Measurements from ENCODE around the gene TBC1D22A.

TBC1D22A gene

DNA sequence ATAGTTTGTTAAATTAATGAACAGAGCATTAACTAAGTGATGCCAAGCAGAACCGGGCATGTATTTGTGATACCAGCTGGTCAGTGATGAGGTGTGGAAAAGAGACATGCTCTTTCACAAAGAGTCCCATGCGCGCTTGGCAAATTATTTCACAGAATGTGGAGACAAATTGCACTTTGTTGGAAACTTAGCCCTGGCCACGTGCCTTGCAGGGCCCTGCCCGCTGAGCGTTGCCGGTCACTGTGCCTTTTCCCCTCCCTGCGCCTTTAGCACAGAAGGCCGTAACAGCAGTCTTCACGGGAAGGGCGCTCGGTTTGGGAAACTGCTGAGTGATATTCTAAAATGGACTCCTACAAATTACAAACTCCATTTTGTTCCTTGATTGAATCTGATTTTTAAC is 235.9 kb downstream of the TBC1D22A start:
- Histone ChIP-seq H3K4me3 (ENCODE audit: low read length) (no peak overlapping the region), H3K36me3 (ENCODE audit: insufficient read depth, low read length) (peaks cover 3% of the 10 kb centered on the region), H3K27me3 (ENCODE audit: control insufficient read depth, insufficient read depth, low read length) (no peaks in the 10 kb centered on the region), H3K4me2 (ENCODE audit: low read length) (no peak overlapping the region), H3K4me1 (ENCODE audit: control insufficient read depth, insufficient read depth, low read length) (no peaks in the 10 kb centered on the region), H3K9me3 (replicated peaks; ENCODE audit: low read length) (no peaks in the 10 kb centered on the region), H3K9ac (ENCODE audit: low read depth, low read length) (no peak overlapping the region)

DNA sequence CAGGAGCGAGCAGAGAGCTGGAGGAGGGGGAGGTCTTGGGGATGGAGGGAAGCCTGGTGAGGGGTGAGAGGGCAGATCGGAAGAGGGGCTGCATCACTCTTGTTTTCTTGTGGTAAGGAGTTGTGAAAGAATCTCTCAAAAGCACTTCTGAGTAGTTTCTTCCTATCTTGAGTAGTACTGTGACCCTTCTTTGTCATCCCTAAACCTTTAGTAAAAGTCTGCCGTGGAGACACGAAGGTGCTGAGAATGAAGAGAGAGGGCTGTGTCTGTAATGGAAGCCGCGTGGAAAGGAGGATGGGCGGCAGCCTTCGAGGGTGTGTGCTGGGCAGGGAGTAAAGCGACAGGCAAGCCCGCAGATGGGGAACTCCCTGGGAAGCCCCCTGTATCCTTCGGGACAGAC is 237.8 kb downstream of the TBC1D22A start:
- peaks cover 3% of the 10 kb centered on the region for H3K36me3 ChIP-seq (ENCODE audit: insufficient read depth, low read length)
- no peaks in the 10 kb centered on the region for H3K9me3 ChIP-seq (replicated peaks; ENCODE audit: low read length)
- no peak overlapping the region for H3K9ac ChIP-seq (ENCODE audit: low read depth, low read length)
- H3K4me1 ChIP-seq (ENCODE audit: control insufficient read depth, insufficient read depth, low read length): no peaks in the 10 kb centered on the region
- H3K4me3 ChIP-seq (ENCODE audit: low read length): no peak overlapping the region
- no peaks in the 10 kb centered on the region for H3K27me3 ChIP-seq (ENCODE audit: control insufficient read depth, insufficient read depth, low read length)
- H3K4me2 ChIP-seq (ENCODE audit: low read length): no peak overlapping the region

DNA sequence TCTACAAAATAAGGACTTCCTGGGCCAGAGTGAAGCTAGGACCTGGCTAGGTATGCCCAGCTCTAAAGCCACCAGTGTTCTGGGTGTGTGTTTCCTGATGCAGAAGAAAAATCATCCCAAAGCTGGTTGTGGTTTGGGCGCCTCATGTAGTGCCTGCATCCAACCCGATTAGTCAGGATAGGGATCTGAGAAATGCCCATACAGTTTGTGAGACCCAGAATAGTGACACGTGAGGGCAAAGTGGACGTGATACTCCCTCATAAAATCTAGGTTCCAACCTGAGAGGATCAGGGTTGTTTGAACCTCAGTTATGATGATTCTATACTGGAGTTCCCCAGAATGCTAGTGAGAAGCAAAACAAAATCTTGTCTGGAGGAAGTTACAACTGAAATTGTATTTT is 238.4 kb downstream of the TBC1D22A start:
- H3K9me3 ChIP-seq (replicated peaks; ENCODE audit: low read length): no peaks in the 10 kb centered on the region
- no peak overlapping the region for H3K4me3 ChIP-seq (ENCODE audit: low read length)
- H3K9ac ChIP-seq (ENCODE audit: low read depth, low read length): no peak overlapping the region
- no peaks in the 10 kb centered on the region for H3K4me1 ChIP-seq (ENCODE audit: control insufficient read depth, insufficient read depth, low read length)
- H3K27me3 ChIP-seq (ENCODE audit: control insufficient read depth, insufficient read depth, low read length): no peaks in the 10 kb centered on the region
- H3K36me3 ChIP-seq (ENCODE audit: insufficient read depth, low read length): peaks cover 3% of the 10 kb centered on the region
- H3K4me2 ChIP-seq (ENCODE audit: low read length): no peak overlapping the region

DNA sequence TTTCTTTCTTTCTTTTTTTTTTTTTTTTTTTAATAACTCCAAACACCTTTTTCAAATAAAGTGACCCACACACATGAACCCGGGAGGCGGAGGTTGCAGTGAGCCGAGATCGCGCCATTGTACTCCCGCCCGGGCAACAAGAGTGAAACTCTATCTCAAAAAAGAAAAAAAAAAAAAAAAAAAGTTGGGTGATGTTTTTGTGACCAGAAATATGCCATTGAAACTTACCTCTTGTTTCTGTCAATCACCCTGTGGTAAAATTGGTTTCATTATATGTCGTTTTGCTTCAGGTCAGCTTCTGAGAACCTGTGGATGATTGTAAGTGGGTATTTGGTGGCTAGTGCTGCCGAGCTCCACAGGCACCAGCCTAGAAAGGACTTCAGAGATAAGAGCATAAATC is 238.8 kb downstream of the TBC1D22A start:
- H3K27me3 ChIP-seq (ENCODE audit: control insufficient read depth, insufficient read depth, low read length): no peaks in the 10 kb centered on the region
- H3K4me2 ChIP-seq (ENCODE audit: low read length): no peak overlapping the region
- H3K9ac ChIP-seq (ENCODE audit: low read depth, low read length): no peak overlapping the region
- no peaks in the 10 kb centered on the region for H3K4me1 ChIP-seq (ENCODE audit: control insufficient read depth, insufficient read depth, low read length)
- peaks cover 3% of the 10 kb centered on the region for H3K36me3 ChIP-seq (ENCODE audit: insufficient read depth, low read length)
- H3K4me3 ChIP-seq (ENCODE audit: low read length): no peak overlapping the region
- H3K9me3 ChIP-seq (replicated peaks; ENCODE audit: low read length): no peaks in the 10 kb centered on the region

DNA sequence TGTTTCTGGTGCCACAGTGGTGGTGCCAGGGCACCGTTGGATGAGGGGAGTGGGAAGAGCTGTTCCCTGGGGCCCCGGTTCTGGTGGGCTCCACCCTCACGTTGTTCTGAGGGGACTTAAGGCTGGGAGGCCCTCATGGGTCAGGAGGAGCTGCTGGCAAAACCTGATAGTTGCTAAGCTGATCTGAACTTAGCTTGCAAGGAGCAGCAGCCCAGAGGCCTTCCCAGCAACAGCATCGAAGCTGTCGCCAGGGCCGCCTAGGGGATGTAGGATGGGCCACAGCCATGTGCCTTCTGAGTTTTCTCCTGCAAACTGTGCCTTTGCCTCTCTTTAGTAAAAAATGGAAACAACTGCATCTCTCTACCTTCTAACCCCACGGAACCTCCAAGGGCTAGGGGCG is 240.2 kb downstream of the TBC1D22A start:
- Histone ChIP-seq H3K9ac (ENCODE audit: low read depth, low read length) (no peak overlapping the region), H3K4me2 (ENCODE audit: low read length) (no peak overlapping the region), H3K27me3 (ENCODE audit: control insufficient read depth, insufficient read depth, low read length) (no peaks in the 10 kb centered on the region), H3K36me3 (ENCODE audit: insufficient read depth, low read length) (peaks cover 3% of the 10 kb centered on the region), H3K4me1 (ENCODE audit: control insufficient read depth, insufficient read depth, low read length) (no peaks in the 10 kb centered on the region), H3K4me3 (ENCODE audit: low read length) (no peak overlapping the region), H3K9me3 (replicated peaks; ENCODE audit: low read length) (no peaks in the 10 kb centered on the region)

DNA sequence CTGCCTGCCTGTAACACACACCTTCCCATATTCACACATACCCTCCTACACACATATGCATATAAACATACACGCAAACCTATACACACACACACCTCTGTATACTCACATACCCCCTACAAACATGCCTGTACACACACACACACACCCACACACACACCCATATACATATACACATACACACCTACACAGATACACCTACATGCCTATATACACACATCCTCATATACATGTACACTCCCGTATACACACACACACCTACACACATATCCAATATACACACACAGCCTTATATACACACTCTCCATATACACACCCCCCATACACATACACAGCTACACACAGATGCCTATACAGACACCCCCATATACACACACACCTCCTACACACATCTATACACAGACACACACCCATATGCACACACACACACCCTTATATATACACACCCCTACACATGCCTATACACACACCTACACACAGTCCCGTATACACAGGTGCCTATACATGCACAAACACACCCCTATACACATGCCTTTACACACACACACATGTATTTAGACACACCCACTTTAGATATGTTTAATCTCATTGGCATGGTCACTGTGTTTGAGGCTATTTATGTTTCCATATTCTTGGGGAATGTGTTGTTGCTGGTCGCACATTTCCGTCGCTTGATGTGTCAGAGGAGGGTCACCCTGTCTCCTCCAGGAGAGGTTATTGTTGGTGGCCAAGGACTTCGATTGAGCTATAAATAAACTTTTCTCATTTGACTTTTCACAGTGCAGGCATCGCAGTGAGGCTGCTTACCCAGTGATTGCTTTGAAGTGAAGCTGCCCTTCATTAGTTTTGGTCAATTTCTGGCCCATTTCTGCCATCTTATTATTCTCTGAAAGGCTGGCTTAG is 243.3 kb downstream of the TBC1D22A start:
- Histone ChIP-seq H3K27me3 (ENCODE audit: control insufficient read depth, insufficient read depth, low read length) (no peaks in the 10 kb centered on the region), H3K4me2 (ENCODE audit: low read length) (no peak overlapping the region), H3K4me3 (ENCODE audit: low read length) (no peak overlapping the region), H3K9me3 (replicated peaks; ENCODE audit: low read length) (no peaks in the 10 kb centered on the region), H3K9ac (ENCODE audit: low read depth, low read length) (no peak overlapping the region), H3K4me1 (ENCODE audit: control insufficient read depth, insufficient read depth, low read length) (no peaks in the 10 kb centered on the region), H3K36me3 (ENCODE audit: insufficient read depth, low read length) (peaks cover 13% of the 10 kb centered on the region)

DNA sequence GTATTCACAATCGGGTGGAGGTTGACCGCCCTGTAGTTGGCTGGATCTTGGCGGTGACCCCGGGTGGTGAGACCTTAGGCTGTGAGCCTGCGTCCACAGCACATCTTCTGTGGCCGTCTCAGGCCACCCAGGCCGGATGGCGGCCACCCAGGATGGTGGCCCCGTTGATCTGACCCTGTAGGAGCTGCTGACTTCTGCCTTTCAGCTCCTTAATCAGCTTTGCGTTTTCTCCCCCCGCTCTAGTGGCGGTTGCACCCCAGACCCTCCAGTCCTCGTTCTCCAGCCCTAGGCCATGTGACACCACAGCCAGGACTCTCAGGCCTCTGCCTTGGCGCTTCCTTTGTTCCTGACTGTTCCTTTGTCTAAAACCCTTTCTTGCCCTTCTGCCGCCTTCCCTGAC is 244.0 kb downstream of the TBC1D22A start:
- H3K9ac ChIP-seq (ENCODE audit: low read depth, low read length): no peak overlapping the region
- H3K4me1 ChIP-seq (ENCODE audit: control insufficient read depth, insufficient read depth, low read length): no peaks in the 10 kb centered on the region
- no peaks in the 10 kb centered on the region for H3K9me3 ChIP-seq (replicated peaks; ENCODE audit: low read length)
- no peaks in the 10 kb centered on the region for H3K27me3 ChIP-seq (ENCODE audit: control insufficient read depth, insufficient read depth, low read length)
- no peak overlapping the region for H3K4me3 ChIP-seq (ENCODE audit: low read length)
- no peak overlapping the region for H3K4me2 ChIP-seq (ENCODE audit: low read length)
- peaks cover 13% of the 10 kb centered on the region for H3K36me3 ChIP-seq (ENCODE audit: insufficient read depth, low read length)

DNA sequence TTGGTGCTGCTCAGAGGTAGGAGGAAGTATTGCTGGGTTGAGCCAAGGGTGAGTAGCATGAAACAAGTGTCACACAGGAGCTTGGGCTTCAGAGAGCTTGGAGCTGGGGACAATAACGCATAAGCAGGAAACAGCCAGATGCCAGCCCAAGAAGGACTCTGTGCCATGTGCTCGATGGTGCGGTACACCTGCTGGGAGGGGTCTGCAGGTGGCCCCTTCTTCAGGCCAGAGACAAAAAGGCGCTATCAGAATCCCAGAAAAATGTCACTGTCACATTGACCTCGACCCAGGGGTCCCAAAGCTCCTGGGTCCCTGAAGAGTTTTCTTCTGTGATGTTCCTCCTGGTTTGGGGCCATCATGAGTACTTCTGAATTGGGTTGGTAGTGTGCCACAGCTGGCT is 244.4 kb downstream of the TBC1D22A start:
- no peak overlapping the region for H3K4me2 ChIP-seq (ENCODE audit: low read length)
- no peak overlapping the region for H3K9ac ChIP-seq (ENCODE audit: low read depth, low read length)
- H3K27me3 ChIP-seq (ENCODE audit: control insufficient read depth, insufficient read depth, low read length): no peaks in the 10 kb centered on the region
- H3K4me1 ChIP-seq (ENCODE audit: control insufficient read depth, insufficient read depth, low read length): no peaks in the 10 kb centered on the region
- no peak overlapping the region for H3K4me3 ChIP-seq (ENCODE audit: low read length)
- no peaks in the 10 kb centered on the region for H3K9me3 ChIP-seq (replicated peaks; ENCODE audit: low read length)
- H3K36me3 ChIP-seq (ENCODE audit: insufficient read depth, low read length): peaks cover 13% of the 10 kb centered on the region

DNA sequence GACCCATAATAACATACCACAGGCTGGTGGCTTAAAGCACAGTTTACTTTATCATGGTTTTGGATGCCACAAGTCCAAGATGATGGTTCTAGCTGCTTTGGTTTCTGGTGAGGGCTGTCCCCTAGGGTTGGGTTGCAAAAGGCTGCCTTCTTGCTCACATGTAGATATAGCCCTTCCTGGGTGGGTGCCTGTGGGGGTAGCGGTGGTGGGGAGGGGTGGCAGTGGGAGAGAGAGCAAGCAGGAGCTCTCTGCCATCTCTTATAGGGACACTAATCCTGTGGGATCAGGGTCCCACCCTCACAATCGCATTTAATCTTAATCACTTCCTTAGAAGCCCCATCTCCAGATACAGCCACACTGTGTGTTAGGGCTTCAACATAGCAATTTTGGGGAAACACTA is 245.0 kb downstream of the TBC1D22A start:
- no peak overlapping the region for H3K4me3 ChIP-seq (ENCODE audit: low read length)
- H3K4me2 ChIP-seq (ENCODE audit: low read length): no peak overlapping the region
- peaks cover 13% of the 10 kb centered on the region for H3K36me3 ChIP-seq (ENCODE audit: insufficient read depth, low read length)
- H3K9me3 ChIP-seq (replicated peaks; ENCODE audit: low read length): no peaks in the 10 kb centered on the region
- H3K27me3 ChIP-seq (ENCODE audit: control insufficient read depth, insufficient read depth, low read length): no peaks in the 10 kb centered on the region
- no peak overlapping the region for H3K9ac ChIP-seq (ENCODE audit: low read depth, low read length)
- no peaks in the 10 kb centered on the region for H3K4me1 ChIP-seq (ENCODE audit: control insufficient read depth, insufficient read depth, low read length)

DNA sequence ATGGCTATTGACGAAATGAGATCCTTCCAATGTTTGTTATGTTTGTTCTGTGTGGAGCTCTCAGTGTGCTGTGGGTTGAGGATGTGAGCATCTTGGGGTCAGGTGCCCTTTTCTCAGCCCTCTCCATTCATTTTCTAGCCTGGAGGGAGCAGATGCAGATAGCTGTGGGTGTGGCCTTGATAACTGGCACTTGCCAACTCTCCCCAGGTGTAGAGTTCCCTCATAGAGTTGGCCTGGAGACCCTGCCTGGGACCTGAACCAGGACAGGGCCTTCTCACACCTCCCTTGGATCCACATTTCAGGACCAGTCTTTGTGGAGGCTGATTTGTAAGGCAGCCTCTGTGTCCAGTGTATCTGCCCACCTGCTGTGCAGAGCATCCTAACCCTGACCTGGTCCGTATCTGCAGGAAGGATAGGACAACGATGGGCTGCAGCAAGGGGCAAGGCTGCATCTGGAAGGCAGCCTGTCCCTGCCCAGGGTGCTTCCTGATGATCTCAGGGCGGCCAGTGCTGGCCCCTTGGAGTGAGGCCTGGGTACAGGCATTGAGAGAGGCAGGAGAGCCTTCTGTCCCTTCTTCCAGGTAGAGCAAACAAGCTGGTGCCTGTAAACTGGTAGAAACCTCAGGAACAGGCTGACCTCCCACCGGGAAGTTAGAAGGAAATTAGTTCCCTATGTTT is 245.9 kb downstream of the TBC1D22A start:
- no peaks in the 10 kb centered on the region for H3K27me3 ChIP-seq (ENCODE audit: control insufficient read depth, insufficient read depth, low read length)
- no peak overlapping the region for H3K4me2 ChIP-seq (ENCODE audit: low read length)
- H3K9ac ChIP-seq (ENCODE audit: low read depth, low read length): no peak overlapping the region
- H3K9me3 ChIP-seq (replicated peaks; ENCODE audit: low read length): no peaks in the 10 kb centered on the region
- H3K4me3 ChIP-seq (ENCODE audit: low read length): no peak overlapping the region
- H3K36me3 ChIP-seq (ENCODE audit: insufficient read depth, low read length): peaks cover 13% of the 10 kb centered on the region
- no peaks in the 10 kb centered on the region for H3K4me1 ChIP-seq (ENCODE audit: control insufficient read depth, insufficient read depth, low read length)

DNA sequence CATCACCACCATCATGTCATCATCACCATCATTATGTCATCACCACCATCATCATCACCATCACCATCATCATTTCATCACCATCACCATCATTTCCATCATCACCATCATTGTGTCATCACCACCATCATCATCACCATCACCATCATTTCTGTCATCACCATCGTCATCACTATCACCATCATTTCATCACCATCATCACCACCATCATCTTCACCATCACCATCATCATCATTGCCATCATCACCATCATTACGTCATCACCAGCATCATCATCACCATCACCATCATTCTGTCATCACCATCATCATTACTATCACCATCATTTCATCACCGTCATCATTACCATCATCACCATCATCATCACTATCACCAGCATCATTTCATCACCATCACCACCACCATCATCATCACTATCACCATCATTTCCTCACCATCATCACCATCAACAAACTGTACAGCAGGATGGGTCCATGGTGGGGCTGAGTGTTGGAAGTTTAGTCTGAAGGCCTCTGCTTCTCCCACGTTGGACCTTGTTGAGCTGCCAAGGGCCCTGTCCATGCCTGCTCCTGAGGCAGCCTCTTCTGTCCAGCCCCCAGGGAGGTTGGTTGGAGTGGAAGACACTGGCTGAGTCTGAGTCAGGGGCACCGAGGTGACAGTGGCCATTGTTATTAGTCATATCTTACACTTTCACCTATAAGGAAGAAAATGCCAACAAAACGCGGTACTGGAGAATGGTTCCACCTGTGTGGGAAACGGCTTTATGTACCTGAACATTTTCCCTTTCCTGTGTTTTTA is 247.1 kb downstream of the TBC1D22A start:
- Histone ChIP-seq H3K27me3 (ENCODE audit: control insufficient read depth, insufficient read depth, low read length) (no peaks in the 10 kb centered on the region), H3K36me3 (ENCODE audit: insufficient read depth, low read length) (peaks cover 13% of the 10 kb centered on the region), H3K4me1 (ENCODE audit: control insufficient read depth, insufficient read depth, low read length) (no peaks in the 10 kb centered on the region), H3K9me3 (replicated peaks; ENCODE audit: low read length) (no peaks in the 10 kb centered on the region), H3K4me2 (ENCODE audit: low read length) (no peak overlapping the region), H3K4me3 (ENCODE audit: low read length) (no peak overlapping the region), H3K9ac (ENCODE audit: low read depth, low read length) (no peak overlapping the region)
